Nephron (organoid): ENCODE data around the gene PCDH9.

Experiments
- H3K27ac Mint-ChIP-seq, 3 experiments: 2 replicates each; pipeline ENCODE4 v1.8.0; 2020; ENCODE audit warnings: mixed read lengths in 3 of 3, mild to moderate bottlenecking in 2 of 3, moderate library complexity in 1 of 3
- H3K27me3 Mint-ChIP-seq: 2 replicates; pipeline ENCODE4 v1.8.0; 2021; ENCODE audit warnings: low read depth, mild to moderate bottlenecking, moderate library complexity, mixed read lengths
- H3K36me3 Mint-ChIP-seq: 2 replicates; pipeline ENCODE4 v1.8.0; 2020; ENCODE audit warnings: low read depth, mixed read lengths
- H3K4me1 Mint-ChIP-seq: 2 replicates; pipeline ENCODE4 v1.8.0; 2020; ENCODE audit warnings: mixed read lengths
- H3K4me3 Mint-ChIP-seq, 3 experiments: 2 replicates each; pipeline ENCODE4 v1.8.0; 2020; ENCODE audit warnings: mild to moderate bottlenecking in 3 of 3, mixed read lengths in 3 of 3, moderate library complexity in 2 of 3
- H3K9me3 Mint-ChIP-seq: 2 replicates; pipeline ENCODE4 v1.8.0; 2020; ENCODE audit warnings: mixed read lengths
- TF ChIP-seq, protein P1 (sequence below), 3 experiments: fragments of 200-600 bp; sonication (generic); IDR thresholded peaks; one replicate each; pipeline ENCODE4 v1.5.0; 2021; ENCODE audit warnings: antibody characterized with exemption in 3 of 3; ENCODE audit not compliant: unreplicated experiment in 3 of 3

Gene PCDH9

DNA sequence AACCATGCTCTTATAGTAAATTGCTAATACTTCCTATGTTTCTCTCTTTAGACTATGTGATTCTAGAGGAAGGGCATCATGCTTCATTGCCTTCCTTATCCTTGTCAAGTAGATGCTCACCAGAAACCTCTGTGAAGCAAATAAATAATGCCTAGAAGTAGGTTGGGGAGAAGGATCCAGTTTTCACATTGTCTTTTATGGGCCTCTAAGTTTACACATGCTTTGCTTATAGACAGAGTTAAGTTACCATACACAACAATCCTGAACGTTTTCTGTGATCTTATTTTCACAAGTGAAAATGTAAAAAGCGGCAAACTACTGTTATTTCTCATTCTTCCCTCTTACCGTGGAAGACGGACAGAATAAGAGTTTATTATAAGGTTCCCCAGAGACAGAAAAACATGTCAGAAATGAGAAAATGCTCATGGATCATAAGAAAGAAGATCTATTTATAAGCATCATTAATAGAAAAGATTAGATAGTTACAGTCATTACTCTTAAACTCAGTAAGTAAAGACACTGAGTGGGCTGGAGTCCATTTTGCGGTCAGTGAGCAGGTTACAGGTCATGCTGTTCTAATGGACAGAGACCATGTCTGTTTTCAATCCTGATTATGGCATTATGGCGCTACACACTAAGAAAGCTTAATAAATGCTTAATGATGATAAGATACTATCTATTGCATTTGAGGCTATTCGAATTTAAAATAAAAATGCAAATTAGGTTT lies 723.9 kb downstream of the PCDH9 start:
- no peaks in the 10 kb centered on the region for H3K27me3 Mint-ChIP-seq
- H3K27ac Mint-ChIP-seq: peak overlapping the region in 2 of 3 experiments; percentile 14 to 22
- TF ChIP-seq, protein P1, sequence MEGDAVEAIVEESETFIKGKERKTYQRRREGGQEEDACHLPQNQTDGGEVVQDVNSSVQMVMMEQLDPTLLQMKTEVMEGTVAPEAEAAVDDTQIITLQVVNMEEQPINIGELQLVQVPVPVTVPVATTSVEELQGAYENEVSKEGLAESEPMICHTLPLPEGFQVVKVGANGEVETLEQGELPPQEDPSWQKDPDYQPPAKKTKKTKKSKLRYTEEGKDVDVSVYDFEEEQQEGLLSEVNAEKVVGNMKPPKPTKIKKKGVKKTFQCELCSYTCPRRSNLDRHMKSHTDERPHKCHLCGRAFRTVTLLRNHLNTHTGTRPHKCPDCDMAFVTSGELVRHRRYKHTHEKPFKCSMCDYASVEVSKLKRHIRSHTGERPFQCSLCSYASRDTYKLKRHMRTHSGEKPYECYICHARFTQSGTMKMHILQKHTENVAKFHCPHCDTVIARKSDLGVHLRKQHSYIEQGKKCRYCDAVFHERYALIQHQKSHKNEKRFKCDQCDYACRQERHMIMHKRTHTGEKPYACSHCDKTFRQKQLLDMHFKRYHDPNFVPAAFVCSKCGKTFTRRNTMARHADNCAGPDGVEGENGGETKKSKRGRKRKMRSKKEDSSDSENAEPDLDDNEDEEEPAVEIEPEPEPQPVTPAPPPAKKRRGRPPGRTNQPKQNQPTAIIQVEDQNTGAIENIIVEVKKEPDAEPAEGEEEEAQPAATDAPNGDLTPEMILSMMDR (IDR thresholded peaks at IDR 0.05; ENCODE audit: unreplicated experiment in 3 of 3): no peak
- no peaks in the 10 kb centered on the region for H3K36me3 Mint-ChIP-seq
- H3K4me1 Mint-ChIP-seq: peaks cover 15% of the 10 kb centered on the region
- H3K9me3 Mint-ChIP-seq: no peaks in the 10 kb centered on the region
- no peak overlapping the region for H3K4me3 Mint-ChIP-seq

DNA sequence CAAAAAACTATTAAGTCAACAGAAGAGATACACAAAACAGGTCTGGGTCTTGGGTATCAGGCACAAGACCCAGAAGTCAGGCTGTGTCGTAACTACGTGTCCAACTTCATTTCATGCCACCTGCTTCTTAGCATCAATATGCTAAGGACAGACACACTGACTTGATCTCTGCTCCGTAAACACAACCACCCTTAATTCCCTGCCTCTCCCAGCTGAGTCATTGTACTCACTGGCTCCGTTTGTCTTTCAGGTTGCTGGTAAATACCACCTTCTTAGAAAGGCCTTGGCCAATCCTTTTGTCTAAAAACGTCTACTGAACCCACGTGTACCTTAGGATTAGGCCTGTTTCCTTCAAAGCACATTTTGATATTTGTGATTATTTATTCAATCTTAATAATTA lies 726.2 kb downstream of the PCDH9 start:
- TF ChIP-seq, protein P1 (IDR thresholded peaks at IDR 0.05; ENCODE audit: unreplicated experiment in 3 of 3): no peak
- H3K27ac Mint-ChIP-seq: no peak overlapping the region
- peaks cover 15% of the 10 kb centered on the region for H3K4me1 Mint-ChIP-seq
- H3K27me3 Mint-ChIP-seq: no peaks in the 10 kb centered on the region
- H3K9me3 Mint-ChIP-seq: no peaks in the 10 kb centered on the region
- H3K4me3 Mint-ChIP-seq: no peak overlapping the region
- H3K36me3 Mint-ChIP-seq: no peaks in the 10 kb centered on the region

GRCh38 chr13:66501181-66501580 lies 729.0 kb downstream of the PCDH9 start:
- Mint-ChIP-seq H3K27ac (no peak overlapping the region), H3K9me3 (no peaks in the 10 kb centered on the region), H3K4me3 (no peak overlapping the region), H3K4me1 (peaks cover 3% of the 10 kb centered on the region), H3K27me3 (no peaks in the 10 kb centered on the region), H3K36me3 (no peaks in the 10 kb centered on the region)
- TF ChIP-seq, protein P1 (IDR thresholded peaks at IDR 0.05; ENCODE audit: unreplicated experiment in 3 of 3): no peak

DNA sequence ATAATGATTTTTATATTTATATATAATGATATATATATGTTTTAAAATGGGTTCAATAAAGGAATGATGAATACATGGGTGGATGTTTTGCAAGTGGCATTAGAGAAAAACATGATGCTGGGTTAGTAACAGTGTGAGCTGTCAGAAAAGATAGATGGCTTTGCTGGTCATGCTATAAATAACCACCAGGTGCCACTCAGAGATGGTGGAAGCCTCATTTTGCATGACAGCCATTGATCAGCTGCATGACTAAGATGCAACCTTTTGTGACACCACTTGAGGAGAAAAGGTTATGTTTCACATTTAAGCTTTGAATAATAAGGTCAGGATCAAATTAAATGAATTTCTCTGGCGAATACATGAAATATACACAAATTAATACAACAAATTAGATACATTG lies 737.7 kb downstream of the PCDH9 start:
- H3K9me3 Mint-ChIP-seq: no peaks in the 10 kb centered on the region
- H3K4me3 Mint-ChIP-seq: no peak overlapping the region
- no peaks in the 10 kb centered on the region for H3K36me3 Mint-ChIP-seq
- TF ChIP-seq, protein P1 (IDR thresholded peaks at IDR 0.05; ENCODE audit: unreplicated experiment in 3 of 3): peak in 2 of 3 experiments; percentile 15 to 16
- H3K4me1 Mint-ChIP-seq: no peaks in the 10 kb centered on the region
- no peak overlapping the region for H3K27ac Mint-ChIP-seq
- H3K27me3 Mint-ChIP-seq: no peaks in the 10 kb centered on the region

GRCh38 chr13:66491251-66491650 lies 738.9 kb downstream of the PCDH9 start:
- no peak overlapping the region for H3K4me3 Mint-ChIP-seq
- H3K9me3 Mint-ChIP-seq: no peaks in the 10 kb centered on the region
- no peaks in the 10 kb centered on the region for H3K4me1 Mint-ChIP-seq
- no peaks in the 10 kb centered on the region for H3K27me3 Mint-ChIP-seq
- TF ChIP-seq, protein P1 (IDR thresholded peaks at IDR 0.05; ENCODE audit: unreplicated experiment in 3 of 3): no peak
- no peaks in the 10 kb centered on the region for H3K36me3 Mint-ChIP-seq
- H3K27ac Mint-ChIP-seq: no peak overlapping the region

GRCh38 chr13:66489586-66489985 lies 740.5 kb downstream of the PCDH9 start:
- Mint-ChIP-seq H3K36me3 (no peaks in the 10 kb centered on the region), H3K9me3 (no peaks in the 10 kb centered on the region), H3K4me1 (no peaks in the 10 kb centered on the region), H3K27me3 (no peaks in the 10 kb centered on the region), H3K4me3 (no peak overlapping the region), H3K27ac (no peak overlapping the region)
- TF ChIP-seq, protein P1 (IDR thresholded peaks at IDR 0.05; ENCODE audit: unreplicated experiment in 3 of 3): no peak
